Measurements from ENCODE around the gene MRTFA.

- TF ChIP-seq CTCF (IDR thresholded peaks at IDR 0.05) (no peak), POLR2A (IDR thresholded peaks at IDR 0.05) (no peak), POLR2AphosphoS5 (IDR thresholded peaks at IDR 0.05) (no peak)
These were observed 96.3 kb downstream of the MRTFA start for GRCh38 chr22:40540265-40540664.
